DMS114 treated with DMSO at 0.1 percent for 48 hours (cell line): ENCODE data around the gene ADSL.

Source experiments
- DNase-seq: peaks from one replicate; lab custom pipeline; 2025; ENCODE audit not compliant: unreplicated experiment; lab: John Stamatoyannopoulos, UW

The ADSL gene

GRCh38 chr22:40416636-40417035 lies 70.3 kb downstream of the ADSL start:
- DNase-seq: no peak

- DNase-seq: no peak
These were observed 70.7 kb downstream of the ADSL start for GRCh38 chr22:40417041-40417440.

- no peak for DNase-seq
These were observed 71.6 kb downstream of the ADSL start for GRCh38 chr22:40417881-40418280.

GRCh38 chr22:40418366-40419201 lies 72.3 kb downstream of the ADSL start:
- DNase-seq: no peak

GRCh38 chr22:40419718-40420117 lies 73.4 kb downstream of the ADSL start:
- no peak for DNase-seq

- DNase-seq: no peak
These were observed 74.2 kb downstream of the ADSL start for GRCh38 chr22:40420341-40421081.

GRCh38 chr22:40421082-40421350 lies 74.7 kb downstream of the ADSL start:
- DNase-seq: no peak

GRCh38 chr22:40421941-40422340 lies 75.6 kb downstream of the ADSL start:
- DNase-seq: no peak

- no peak for DNase-seq
These were observed 76.4 kb downstream of the ADSL start for GRCh38 chr22:40422558-40423309.

- no peak for DNase-seq
These were observed 77.0 kb downstream of the ADSL start for GRCh38 chr22:40423310-40423688.

GRCh38 chr22:40423882-40424640 lies 77.8 kb downstream of the ADSL start:
- DNase-seq: no peak

GRCh38 chr22:40425082-40425481 lies 78.8 kb downstream of the ADSL start:
- DNase-seq: no peak

GRCh38 chr22:40426594-40427333 lies 80.5 kb downstream of the ADSL start:
- DNase-seq: no peak

- no peak for DNase-seq
These were observed 82.5 kb downstream of the ADSL start for GRCh38 chr22:40428796-40429195.

- DNase-seq: no peak
These were observed 83.2 kb downstream of the ADSL start for GRCh38 chr22:40429481-40429880.

GRCh38 chr22:40430991-40431390 lies 84.7 kb downstream of the ADSL start:
- DNase-seq: no peak

GRCh38 chr22:40432157-40432556 lies 85.9 kb downstream of the ADSL start:
- DNase-seq: no peak

GRCh38 chr22:40432625-40433024 lies 86.3 kb downstream of the ADSL start:
- no peak for DNase-seq

GRCh38 chr22:40433416-40434090 lies 87.3 kb downstream of the ADSL start:
- no peak for DNase-seq

- no peak for DNase-seq
These were observed 87.8 kb downstream of the ADSL start for GRCh38 chr22:40434106-40434505.
